Myocyte (in vitro differentiated cells): Measurements from ENCODE around the gene FBXO41. TPM values are rescaled to one million over a fixed set of nuclear protein-coding genes. Genes with fewer than 3 reads are reported as not detected.
A peak's percentile ranks its signal among the peaks of the same experiment; 100 is the strongest.
"Not testable (repeated sequence)": the region's sequence is repeated elsewhere in the genome, so short reads cannot be mapped to it uniquely, and the experiment has no call there.

Experiments used
- DNase-seq: peaks from one replicate; pipeline ENCODE4 v3.0.0-alpha.2; 2012; ENCODE audit warnings: low read depth
- total RNA-seq: library from RNA; depleted of rRNA; stranded (reverse); fragments of >200 nt; gene quantifications from 2 replicates; pipeline ENCODE4 v1.2.3, GENCODE V29; 2014

FBXO41 gene
- total RNA-seq, 1 donor from 2014 or later: 2.6 TPM

- not testable (repeated sequence) for DNase-seq
Measured at GRCh38 chr2:73262691-73263429, 21.4 kb downstream of the FBXO41 start.

- DNase-seq: no peak
Measured at GRCh38 chr2:73262108-73262651, 22.1 kb downstream of the FBXO41 start.

- peak; percentile 64 for DNase-seq
Measured at GRCh38 chr2:73260338-73260984, 23.8 kb downstream of the FBXO41 start.

GRCh38 chr2:73259704-73260337 is 24.5 kb downstream of the FBXO41 start:
- DNase-seq: no peak

- DNase-seq: no peak
Measured at GRCh38 chr2:73259276-73259675, 25.0 kb downstream of the FBXO41 start.

- DNase-seq: no peak
Measured at GRCh38 chr2:73258913-73259215, 25.4 kb downstream of the FBXO41 start.

- DNase-seq: no peak
Measured at GRCh38 chr2:73258186-73258912, 25.9 kb downstream of the FBXO41 start.

GRCh38 chr2:73257425-73258125 is 26.7 kb downstream of the FBXO41 start:
- DNase-seq: no peak

- DNase-seq: peak; percentile 49
Measured at GRCh38 chr2:73257021-73257420, 27.3 kb downstream of the FBXO41 start.

GRCh38 chr2:73256618-73256922 is 27.7 kb downstream of the FBXO41 start:
- no peak for DNase-seq

- DNase-seq: no peak
Measured at GRCh38 chr2:73255907-73256617, 28.2 kb downstream of the FBXO41 start.

- DNase-seq: no peak
Measured at GRCh38 chr2:73255007-73255644, 29.2 kb downstream of the FBXO41 start.

GRCh38 chr2:73254343-73255006 is 29.8 kb downstream of the FBXO41 start:
- DNase-seq: no peak

GRCh38 chr2:73253901-73254300 is 30.4 kb downstream of the FBXO41 start:
- no peak for DNase-seq

- no peak for DNase-seq
Measured at GRCh38 chr2:73253400-73253799, 30.9 kb downstream of the FBXO41 start.

- no peak for DNase-seq
Measured at GRCh38 chr2:73252238-73253027, 31.8 kb downstream of the FBXO41 start.

GRCh38 chr2:73250872-73251846 is 33.1 kb downstream of the FBXO41 start:
- peak; percentile 96 for DNase-seq
